GM19023 (cell line): ENCODE data around the gene GPC4.
"Not testable (repeated sequence)": the region's sequence is repeated elsewhere in the genome, so short reads cannot be mapped to it uniquely, and the experiment has no call there.

Experiments used
- ATAC-seq: cut with Tn5 transposase; IDR thresholded peaks from one replicate; pipeline ENCODE4 v1.9.1; 2021; ENCODE audit warnings: mild to moderate bottlenecking, moderate library complexity; ENCODE audit not compliant: unreplicated experiment

The GPC4 gene

DNA sequence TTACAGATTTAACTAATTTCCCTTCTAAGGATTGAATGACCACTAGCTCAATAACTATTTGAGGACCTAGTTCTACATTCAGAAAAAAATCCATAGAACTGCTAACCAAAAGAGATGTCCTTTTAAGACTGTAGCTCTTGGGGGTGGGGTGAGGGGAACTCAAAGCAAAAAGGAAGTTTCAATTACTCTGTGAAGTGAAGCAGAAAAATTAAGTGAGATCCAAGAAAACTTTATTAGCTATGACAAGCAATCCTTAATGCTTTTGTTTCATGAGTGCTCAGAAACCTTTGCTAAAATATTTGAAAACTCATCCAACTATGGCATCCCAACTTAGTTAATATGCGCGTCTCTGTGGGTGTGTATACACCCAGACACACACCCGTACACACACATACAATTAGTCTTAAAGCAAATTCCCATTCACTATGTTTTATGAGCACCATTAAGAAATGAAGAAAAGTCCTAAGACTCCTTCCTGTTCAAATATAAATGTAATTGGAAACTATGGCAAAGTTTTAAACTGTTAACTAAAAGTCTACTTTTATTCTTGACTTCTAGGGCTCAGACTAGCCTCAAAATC lies 44.5 kb downstream of the GPC4 start:
- ATAC-seq: no peak

DNA sequence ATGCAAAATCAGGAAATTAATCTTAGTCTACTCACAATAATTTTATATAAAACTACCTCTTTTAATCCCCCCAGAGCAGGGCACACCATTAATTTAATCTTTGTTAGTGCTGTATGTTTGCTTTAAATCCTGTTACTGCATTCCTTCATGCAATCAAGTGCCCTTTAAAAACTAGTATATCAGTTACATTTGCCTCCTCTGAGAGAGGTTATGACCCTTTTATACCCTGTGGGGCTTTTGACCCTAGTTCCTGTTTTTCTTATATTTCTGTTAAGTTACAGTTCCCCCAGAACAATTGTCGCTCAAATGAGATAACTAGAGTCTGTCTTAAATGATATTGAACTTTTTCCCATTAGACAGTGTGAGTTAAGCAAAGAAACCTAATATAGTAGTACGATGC lies 46.2 kb downstream of the GPC4 start:
- no peak for ATAC-seq

DNA sequence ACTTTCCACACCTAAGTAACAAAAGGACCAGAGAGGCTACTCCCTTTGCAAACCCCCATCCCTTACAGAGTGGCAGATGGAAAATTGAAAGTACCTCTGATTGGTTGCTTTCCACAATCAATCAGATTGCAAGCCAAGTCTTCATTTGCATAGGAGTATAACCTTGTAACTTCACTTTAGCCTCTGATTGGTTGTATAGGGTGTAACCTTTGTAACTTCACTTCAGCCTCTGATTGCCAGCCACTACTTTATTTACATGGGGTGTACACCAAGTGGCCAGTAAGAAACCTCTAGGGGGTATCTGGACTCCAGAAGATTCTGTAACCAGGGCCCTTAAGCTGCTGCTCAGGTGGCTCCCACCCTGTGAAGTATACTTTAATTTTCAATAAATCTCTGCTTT lies 48.6 kb downstream of the GPC4 start:
- ATAC-seq: no peak

DNA sequence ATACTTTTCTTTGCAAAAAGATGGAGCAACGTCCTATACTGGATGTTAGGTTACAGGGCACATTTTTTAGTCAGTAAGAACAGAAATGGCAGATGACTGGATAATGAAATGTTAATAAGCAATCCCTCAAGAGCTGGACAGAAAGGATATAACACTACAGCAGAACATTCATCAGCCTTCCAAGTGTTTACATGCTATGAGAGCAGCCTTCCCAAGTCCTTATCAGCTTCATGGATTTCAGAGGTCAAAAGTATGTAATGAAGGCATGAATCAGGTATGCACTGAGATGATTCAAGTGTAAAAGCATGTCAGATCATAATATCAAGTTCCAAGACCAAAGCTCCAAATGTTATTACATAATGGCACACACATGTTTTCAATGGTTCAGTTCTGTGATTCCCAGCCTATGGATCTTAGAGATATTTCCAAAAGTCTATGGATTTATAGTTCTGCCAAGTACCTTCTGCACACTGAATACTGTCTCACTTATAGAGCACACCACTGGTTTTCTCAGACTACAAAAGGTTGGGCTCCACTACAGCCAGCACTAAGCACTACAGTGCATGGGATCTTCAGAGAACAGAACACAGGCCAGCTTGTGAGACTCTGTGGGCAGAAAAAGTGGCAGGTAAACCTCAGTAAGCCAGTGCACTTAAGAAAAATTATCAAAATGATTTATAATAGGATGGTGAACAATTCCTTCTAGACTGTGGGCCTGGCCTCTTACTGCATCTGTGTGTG lies 49.2 kb downstream of the GPC4 start:
- no peak for ATAC-seq

DNA sequence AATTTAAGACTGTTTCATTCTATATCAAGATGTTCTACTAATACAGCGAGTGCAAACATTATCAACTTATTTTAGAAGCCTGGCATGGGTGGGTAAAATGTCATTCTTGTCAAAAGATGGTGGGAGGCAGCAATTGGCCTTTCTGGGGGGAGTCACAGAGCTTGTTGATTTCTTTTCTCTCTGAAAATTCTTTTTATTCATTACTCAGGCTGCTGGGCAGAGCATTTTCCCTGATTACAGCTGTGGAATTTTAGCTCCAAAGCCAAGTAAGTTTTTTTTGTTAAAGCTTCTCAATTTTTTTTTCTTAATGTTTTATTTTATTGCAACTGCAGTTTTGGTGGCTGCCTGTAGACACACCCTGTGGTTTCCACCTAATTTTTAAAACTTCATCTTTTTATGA lies 50.4 kb downstream of the GPC4 start:
- ATAC-seq: no peak

DNA sequence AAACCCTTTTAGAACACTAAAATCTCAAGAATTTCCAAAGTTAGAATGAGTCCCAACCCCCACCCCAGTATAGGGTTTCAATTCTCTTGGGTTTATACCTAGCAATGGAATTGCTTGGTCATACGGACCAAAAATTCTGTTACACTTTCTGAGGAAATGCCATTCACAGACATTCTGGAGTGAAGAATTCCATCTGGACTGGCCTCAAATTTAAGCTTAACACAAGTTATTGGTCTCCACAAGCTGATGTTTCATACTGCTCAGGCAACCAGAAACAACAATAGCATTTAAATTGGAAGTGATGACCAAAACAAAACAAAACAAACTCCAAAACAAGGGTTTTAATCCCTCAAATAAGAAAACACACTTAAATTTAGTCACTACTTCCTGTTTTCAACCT lies 51.1 kb downstream of the GPC4 start:
- no peak for ATAC-seq

DNA sequence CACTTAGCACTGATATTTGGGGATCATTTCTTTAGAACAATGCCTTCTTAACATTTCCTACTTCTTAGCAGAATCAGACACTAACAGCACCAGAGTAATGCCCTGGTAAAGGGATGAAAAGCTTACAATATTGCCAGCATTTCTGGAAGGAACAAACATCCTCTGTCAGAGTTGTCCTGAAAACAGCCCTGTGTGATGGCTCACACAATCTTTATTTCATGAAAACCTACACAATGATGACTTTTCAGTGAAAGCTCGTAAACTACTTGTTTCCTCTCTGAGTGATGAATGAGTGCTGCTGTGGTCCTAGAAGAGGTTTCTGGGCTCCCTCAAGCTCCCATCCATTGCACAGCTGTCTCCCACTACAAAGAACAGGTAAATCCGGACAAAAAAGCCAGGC lies 52.8 kb downstream of the GPC4 start:
- ATAC-seq: no peak

DNA sequence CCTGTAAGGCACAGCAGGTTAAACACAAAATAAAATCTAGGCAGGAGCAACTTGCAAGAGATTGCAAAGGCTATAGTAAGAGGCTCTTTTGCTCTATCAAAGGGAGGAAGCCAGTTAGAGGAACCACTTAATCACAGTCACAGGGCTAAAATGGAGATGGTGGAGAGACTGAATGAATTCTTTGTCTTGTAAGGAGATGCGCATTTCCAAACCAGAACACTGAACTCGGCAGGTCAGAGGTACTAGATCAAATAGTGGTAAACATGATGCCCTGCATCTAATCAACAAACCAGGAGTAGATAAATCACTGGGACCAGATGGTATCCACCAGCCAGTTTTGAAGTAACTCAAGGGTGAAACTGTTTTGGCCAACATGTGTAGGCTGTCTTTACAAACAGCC lies 55.8 kb downstream of the GPC4 start:
- ATAC-seq: no peak

DNA sequence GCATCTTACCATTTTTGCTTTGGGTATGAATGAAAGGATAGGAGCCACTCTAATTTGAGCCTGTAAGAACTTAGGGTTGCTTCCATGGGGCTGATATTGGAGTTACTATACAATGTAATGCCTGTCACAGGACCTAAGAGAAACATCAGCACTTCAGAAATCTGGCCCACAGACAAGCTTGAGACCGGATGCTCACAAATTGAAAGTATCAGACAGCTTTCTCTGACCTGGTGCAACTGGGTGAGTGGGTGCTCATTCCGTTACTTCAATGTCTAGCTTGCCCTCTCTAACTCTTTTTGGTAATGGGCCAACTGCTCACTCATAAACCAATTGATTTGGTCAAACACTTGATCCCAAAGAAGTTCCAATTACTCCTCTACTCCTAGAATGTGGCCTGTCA lies 62.1 kb downstream of the GPC4 start:
- no peak for ATAC-seq

DNA sequence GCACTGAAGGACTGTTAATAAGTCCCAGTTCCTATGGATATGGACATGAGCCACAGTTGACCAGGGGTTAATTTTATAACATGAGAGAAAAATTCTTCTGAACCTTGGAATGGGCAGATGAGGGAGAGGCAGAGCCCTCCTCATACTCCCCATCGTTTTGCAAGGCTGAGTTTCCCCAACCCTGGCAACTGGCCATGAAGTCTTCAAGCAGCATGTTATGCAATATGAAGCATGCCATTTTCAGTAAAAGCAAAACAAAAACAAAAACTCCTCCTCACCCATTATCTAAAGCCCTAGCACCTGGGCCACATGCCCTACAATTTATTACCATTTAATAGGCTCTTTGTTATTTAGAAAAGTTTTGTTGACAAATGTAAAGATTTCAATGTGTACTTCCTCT lies 64.5 kb downstream of the GPC4 start:
- ATAC-seq: no peak

DNA sequence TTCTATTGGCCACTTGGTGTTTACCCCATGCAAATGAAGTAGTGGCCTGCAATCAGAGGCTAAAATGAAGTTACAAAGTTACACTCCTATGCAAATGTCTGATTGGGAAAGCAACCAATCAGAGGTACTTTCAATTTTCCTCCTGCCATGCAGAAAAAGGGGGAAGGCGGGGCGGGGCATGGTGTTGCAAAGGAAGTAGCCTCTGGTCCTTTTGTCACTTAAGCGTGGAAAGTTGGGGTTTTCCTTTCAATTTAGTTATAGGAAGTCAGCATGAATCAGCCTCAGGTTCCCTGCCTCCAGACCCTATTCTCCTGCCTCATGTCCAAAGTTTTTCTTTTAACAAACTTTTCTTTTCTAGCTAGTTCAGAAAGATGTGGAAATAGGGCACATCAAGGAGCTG lies 69.3 kb downstream of the GPC4 start:
- ATAC-seq: no peak

DNA sequence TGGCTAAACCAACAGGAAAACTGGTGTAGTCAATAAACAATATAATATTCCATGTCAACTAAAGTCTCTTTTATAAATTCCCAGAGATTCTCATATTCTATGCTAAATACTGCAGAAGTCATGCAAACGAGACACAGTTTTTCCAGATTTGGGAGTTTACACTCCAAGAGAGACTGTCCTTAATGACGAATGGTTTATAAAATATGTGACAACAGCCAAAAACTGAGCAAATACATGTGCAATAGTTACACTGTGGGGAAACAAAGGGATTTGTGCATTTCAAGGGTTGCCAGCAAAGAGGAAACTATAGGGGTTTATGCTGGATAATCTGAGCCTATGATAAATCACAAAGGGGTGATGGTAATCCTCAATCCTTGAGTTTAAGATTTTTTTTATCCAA lies 75.7 kb downstream of the GPC4 start:
- no peak for ATAC-seq

DNA sequence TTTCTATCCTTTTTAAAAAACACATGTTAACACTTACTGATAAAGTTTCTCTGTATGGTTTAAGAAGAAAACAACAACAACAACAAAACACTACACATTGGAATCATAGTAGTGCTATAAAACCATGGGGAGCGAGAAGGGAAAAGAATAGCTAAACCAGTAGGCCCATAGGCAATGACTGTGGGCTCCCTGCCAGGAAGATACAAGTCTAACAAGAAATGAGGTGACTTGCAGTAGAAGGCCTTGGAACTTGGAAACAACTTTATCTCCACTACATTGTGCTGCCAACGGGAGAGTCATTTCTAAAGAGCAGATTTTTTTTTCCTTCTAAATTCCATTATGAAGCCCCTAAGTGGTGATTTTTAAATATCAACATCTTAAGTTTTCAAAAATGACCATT lies 78.0 kb downstream of the GPC4 start:
- no peak for ATAC-seq

DNA sequence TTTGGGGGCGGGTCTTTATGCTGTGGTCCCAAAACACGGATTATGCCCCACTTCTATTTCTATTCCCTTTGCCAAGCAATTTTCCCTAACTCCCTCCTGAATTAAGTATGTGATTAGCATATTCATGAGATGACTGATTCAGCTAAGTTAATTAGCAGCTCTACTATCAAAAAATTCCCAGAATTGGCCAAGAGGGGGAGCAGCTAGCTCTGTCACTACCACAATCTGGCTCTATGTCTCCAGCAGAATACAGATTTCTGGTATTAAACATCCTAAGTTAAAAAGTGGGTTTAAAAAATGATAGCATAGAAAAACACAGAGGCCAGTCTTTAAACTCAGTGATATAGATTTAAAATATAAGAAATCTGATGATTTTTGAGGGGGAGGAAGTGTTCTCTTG lies 80.3 kb downstream of the GPC4 start:
- ATAC-seq: no peak

DNA sequence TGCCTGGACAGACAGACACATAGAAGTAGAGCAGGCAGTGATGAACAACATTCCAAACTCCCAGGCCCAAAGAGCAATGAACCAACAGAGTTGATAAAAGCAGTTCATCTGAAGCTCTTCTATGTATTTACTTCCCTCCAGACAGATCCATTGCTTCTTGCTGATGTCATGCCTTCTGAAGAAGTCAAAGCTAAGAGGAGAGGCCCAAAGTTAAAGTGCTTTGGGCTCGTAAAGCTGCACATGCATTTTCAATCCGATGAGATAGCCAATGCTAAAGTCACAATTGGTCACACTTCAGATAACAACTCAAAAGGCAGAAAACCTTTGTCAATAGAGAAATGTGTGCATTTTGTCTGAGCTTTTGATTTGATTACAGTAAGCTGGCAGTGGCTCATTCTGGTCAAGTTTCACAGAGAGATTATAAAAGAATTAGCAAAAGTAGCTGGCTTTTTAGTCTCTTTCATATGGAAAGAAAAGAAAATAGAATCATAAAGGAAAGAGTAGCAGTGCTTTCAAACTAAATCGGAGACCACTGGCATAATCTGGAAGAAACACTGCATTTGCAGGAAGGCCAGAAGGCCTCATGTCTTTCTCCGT lies 82.0 kb downstream of the GPC4 start:
- no peak for ATAC-seq

DNA sequence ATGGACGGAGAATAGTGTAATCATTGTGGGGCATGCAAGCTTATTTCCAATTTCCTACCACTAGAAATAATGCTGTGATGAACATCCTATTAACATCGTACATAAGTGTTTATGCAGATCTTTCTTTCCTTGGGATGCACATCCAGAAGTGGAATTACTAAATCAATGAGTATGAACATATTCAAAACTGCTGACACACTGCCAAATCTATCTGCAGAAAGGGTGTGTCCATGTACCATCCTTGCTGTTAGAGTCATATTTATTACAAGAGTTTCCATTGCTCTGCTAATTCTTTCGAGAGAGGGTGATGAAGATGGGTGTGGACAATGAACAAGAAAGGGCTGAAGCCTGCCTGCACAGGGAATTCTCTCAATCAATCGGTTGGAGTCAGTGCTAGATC lies 82.6 kb downstream of the GPC4 start:
- ATAC-seq: no peak

DNA sequence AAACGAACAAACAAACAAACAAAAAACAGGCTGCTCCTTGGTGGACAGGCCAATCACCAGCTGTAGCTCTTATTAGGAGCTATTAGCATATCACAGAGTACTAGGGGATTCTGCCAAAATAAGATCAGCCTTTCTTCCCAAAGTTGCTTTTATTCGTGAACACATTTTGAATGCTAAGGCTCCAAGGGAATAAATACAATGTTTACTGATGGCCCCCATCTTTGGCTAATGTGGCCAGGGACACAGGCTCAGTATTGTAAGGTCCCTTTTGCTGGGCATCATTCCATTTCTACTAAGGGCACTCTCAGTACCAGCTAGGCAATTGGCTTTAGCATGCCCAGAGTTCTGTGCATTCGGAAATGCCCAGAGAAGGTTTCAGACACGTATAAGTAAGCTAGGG lies 84.3 kb downstream of the GPC4 start:
- no peak for ATAC-seq

DNA sequence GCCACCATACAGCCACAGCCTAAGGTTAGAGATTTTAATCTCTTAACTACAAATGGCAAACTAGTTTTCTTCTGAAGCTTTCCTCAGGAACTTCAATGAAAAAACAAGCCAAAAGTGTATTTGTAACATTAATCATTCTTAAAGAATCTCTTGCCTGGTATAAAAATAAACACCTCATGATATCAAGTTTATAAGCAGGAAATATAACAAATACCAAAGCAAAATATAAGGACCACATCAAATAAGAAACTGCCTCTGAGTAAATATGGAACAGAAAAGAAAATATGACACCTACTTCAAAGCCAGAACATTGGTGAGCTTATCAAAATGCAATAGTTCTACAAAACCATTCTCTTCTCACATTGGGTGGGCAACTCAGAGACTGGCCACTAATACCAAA lies 89.9 kb downstream of the GPC4 start:
- no peak for ATAC-seq

DNA sequence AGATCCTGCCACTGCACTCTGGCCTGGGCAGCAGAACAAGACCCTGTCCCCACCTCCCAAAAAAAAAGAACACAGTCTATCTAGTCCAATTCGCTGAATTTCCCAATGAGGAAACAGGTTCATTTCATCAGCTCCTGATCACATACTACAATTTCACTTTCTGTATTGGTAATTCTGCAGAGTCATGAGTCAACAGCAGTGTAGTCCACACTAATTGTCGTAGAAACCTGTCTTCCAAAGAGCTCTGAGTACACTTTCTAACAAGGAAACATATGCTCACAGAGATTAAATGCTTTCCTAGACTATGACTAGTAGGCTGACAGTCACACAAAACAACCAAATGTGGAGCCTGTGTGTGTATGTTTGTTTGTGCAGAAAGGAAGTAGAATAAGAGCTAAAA lies 91.9 kb downstream of the GPC4 start:
- ATAC-seq: no peak

DNA sequence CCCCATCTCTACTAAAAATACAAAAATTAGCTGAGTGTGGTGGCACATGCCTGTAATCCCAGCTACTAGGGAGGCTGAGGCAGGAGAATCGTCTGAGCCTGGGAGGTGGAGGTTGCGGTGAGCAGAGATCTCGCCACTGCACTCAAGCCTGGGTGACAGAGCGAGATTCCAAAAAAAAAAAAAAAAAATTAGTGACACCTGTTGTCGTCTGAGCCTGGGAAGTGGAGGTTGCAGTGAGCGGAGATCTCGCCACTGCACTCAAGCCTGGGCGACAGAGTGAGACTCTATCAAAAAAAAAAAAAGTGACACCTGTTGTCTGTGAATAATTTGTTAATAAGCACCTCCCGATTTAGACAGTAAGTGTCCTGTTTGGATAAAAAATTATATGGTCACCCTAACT lies 93.0 kb downstream of the GPC4 start:
- not testable (repeated sequence) for ATAC-seq

DNA sequence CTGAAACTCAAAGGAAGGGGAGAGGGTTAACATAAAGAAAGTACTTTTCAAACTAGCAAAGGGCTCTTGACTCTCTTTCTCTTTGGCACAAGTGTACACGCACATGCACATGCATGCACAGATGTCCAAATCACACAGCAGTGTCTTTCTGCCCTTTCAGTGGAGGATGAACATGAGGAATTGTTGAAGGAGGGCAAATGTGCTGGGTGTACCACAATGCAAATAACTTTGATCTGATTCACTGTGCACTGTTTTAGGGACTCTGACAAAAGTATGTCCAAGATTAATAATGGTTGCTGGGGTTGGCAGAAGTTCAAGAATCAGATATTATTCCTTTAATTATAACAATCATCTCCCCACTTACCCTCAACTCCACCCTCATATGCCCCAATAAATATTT lies 93.8 kb downstream of the GPC4 start:
- no peak for ATAC-seq

DNA sequence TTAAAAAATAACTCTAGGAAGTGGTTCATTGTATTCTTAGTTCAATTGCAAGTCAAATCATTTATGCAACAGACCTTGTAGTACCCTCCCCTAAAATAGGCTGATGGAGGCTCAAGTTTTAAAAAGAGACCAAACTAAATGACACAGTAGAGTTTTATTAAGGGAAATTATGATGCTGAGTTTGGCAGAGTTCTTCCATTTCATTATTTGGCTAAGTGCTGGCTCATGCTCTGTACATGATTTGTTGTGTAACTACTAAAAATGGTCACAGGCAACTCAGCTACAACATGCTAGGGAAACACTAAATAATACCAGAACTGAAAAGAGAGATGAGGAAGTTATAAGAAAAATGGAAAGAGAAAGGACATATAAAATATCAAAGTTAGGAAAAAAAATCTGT lies 101.0 kb downstream of the GPC4 start:
- ATAC-seq: no peak

DNA sequence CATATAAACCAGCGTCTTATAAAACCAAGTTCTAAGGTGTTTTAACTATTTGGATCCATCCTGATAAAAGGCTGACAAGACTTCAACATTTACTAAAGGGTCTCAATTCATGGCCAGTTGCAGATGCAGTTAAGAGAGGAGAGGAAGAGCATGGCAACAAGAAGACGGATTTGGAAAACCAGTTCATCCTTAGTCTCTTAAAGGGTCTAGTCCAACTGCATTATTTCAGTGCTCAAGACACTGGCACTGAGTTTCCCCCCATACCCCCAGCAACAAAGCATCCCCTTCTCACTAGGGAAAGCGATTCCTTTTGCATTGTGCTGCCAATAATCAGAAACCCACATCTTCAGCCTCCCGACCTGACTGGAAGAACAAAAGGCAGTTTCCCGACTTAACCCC lies 106.8 kb downstream of the GPC4 start:
- no peak for ATAC-seq
